ENCODE data around the gene CDC26. TPM values are rescaled to one million over a fixed set of nuclear protein-coding genes. Genes with fewer than 3 reads are reported as not detected.

CDC26 gene
- total and polyA plus RNA-seq, 10 of the 15 experiments (the other 5 are each of a cell fraction or from before 2014, with no cell fraction given), result 28.2 to 156 (median 61.5) TPM

- no peaks in the 10 kb centered on the region for H3K27me3 ChIP-seq (replicated peaks in 1 of 2; ENCODE audit: control insufficient read depth in 2 of 2, insufficient read depth in 2 of 2, low read length in 1 of 2)
- no peak overlapping the region for H3K9ac ChIP-seq (ENCODE audit: control insufficient read depth, insufficient read depth, low read length)
- ChIA-PET CTCF (no interaction called here), RAD21 (ENCODE audit: unreplicated experiment) (interaction anchor here (1.0 kb wide), 1 partner anchor 18 kb away, joined by 4 read pairs; no protein-coding TSS in a partner anchor), POLR2A (no interaction called here), SMC1A (ENCODE audit: uncharacterized antibody, unreplicated experiment) (interaction anchor here (1.7 kb wide), 1 partner anchor 66 kb away, joined by 3 read pairs; no protein-coding TSS in a partner anchor)
- TF ChIP-seq, protein P1, sequence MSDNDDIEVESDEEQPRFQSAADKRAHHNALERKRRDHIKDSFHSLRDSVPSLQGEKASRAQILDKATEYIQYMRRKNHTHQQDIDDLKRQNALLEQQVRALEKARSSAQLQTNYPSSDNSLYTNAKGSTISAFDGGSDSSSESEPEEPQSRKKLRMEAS (IDR thresholded peaks at IDR 0.05; ENCODE audit: low read depth, low read length), result no peak
- TF ChIP-seq ZNF217 (IDR thresholded peaks at IDR 0.05) (no peak), MTA2 (IDR thresholded peaks at IDR 0.05; ENCODE audit: low read depth) (no peak), GABPA (IDR thresholded peaks at IDR 0.05; ENCODE audit: low read depth) (no peak), NKRF (conservative IDR thresholded peaks at IDR 0.05) (no peak), ZBED1 (IDR thresholded peaks at IDR 0.05; ENCODE audit: borderline replicate concordance) (no peak), KDM1A (IDR thresholded peaks at IDR 0.05; ENCODE audit: borderline replicate concordance) (no peak), IRF4 (IDR thresholded peaks at IDR 0.05; ENCODE audit: low read depth, low read length) (no peak), RAD21 (IDR thresholded peaks at IDR 0.05; ENCODE audit: insufficient read depth, low read depth, low read length) (no peak), TARDBP (IDR thresholded peaks at IDR 0.05; ENCODE audit: borderline replicate concordance) (no peak)
- TF ChIP-seq, protein P2, sequence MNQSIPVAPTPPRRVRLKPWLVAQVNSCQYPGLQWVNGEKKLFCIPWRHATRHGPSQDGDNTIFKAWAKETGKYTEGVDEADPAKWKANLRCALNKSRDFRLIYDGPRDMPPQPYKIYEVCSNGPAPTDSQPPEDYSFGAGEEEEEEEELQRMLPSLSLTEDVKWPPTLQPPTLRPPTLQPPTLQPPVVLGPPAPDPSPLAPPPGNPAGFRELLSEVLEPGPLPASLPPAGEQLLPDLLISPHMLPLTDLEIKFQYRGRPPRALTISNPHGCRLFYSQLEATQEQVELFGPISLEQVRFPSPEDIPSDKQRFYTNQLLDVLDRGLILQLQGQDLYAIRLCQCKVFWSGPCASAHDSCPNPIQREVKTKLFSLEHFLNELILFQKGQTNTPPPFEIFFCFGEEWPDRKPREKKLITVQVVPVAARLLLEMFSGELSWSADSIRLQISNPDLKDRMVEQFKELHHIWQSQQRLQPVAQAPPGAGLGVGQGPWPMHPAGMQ (IDR thresholded peaks at IDR 0.05; ENCODE audit: borderline replicate concordance), result no peak
- TF ChIP-seq, protein P3, sequence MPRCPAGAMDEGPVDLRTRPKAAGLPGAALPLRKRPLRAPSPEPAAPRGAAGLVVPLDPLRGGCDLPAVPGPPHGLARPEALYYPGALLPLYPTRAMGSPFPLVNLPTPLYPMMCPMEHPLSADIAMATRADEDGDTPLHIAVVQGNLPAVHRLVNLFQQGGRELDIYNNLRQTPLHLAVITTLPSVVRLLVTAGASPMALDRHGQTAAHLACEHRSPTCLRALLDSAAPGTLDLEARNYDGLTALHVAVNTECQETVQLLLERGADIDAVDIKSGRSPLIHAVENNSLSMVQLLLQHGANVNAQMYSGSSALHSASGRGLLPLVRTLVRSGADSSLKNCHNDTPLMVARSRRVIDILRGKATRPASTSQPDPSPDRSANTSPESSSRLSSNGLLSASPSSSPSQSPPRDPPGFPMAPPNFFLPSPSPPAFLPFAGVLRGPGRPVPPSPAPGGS (IDR thresholded peaks at IDR 0.05; ENCODE audit: borderline replicate concordance, insufficient read depth, low read depth, low read length, poor library complexity, severe bottlenecking), result no peak
- no peak overlapping the region for H2AFZ ChIP-seq (ENCODE audit: control insufficient read depth, low read depth, low read length)
- in situ Hi-C loops (cut with MboI) (no loop called here), intact Hi-C loops (cut with micrococcal nuclease; ENCODE audit: unreplicated experiment) (no loop called here)
- H4K20me1 ChIP-seq (ENCODE audit: control insufficient read depth, insufficient read depth), result no peaks in the 10 kb centered on the region
- H3K4me3 ChIP-seq, result no peak overlapping the region
- no peak overlapping the region for H3K4me2 ChIP-seq (ENCODE audit: control insufficient read depth, insufficient read depth)
- H3K9me3 ChIP-seq (replicated peaks; ENCODE audit: control insufficient read depth, insufficient read depth, low read length), result no peaks in the 10 kb centered on the region
- no peaks in the 10 kb centered on the region for H3K4me1 ChIP-seq (ENCODE audit: control insufficient read depth, insufficient read depth, low read length)
- H3K27ac ChIP-seq (ENCODE audit: control insufficient read depth, insufficient read depth), result no peak overlapping the region
- DNase-seq (ENCODE audit: low read depth, low spot score), result no peak
- over 99% methylated on average over 6 of the region's 6 CpGs for WGBS (ENCODE audit: insufficient coverage, insufficient replicate concordance, low lambda C conversion rate, missing lambda C conversion rate)
- H3K36me3 ChIP-seq (ENCODE audit: control insufficient read depth in 2 of 2, insufficient read depth in 2 of 2, low read length in 1 of 2), result peaks cover 2 to 9% of the 10 kb centered on the region in 2 experiments; a peak in 2 of 4 replicates
- H3K79me2 ChIP-seq (ENCODE audit: control insufficient read depth, insufficient read depth, low read length), result no peaks in the 10 kb centered on the region
- no TSS peak for BruUV-seq (replicated peaks)
- no peak for ATAC-seq
- FAIRE-seq, result no peak
These were observed 19.9 kb downstream of the CDC26 start for GRCh38 chr9:113255438-113255837.

Measured in GM12878 (cell line).